A549 (cell line): ENCODE data around the gene TDRD1. TPM values are rescaled to one million over a fixed set of nuclear protein-coding genes. Genes with fewer than 3 reads are reported as not detected.

Experiments
- ATAC-seq, 2 experiments: fragments of 200-7000 bp in 1 of 2; fragments of >200 bp in 1 of 2; cut with Nextera tagmentation in 1 of 2; cut with Tn5 transposase in 1 of 2; 3 replicates each; pipeline versions ENCODE4 v1.8.0 to v1.9.1; 2018 to 2020; ENCODE audit warnings: mild to moderate bottlenecking in 1 of 2, moderate library complexity in 1 of 2
- CTCF ChIA-PET: fragments of 300-600 bp; sonication (Branson Sonifier 250); formaldehyde crosslinking; extraction: SDS; loops from one replicate; lab custom pipeline; 2021; ENCODE audit warnings: antibody characterized with exemption, inconsistent platforms; lab: Yijun Ruan, JAX
- POLR2A ChIA-PET: fragments of 350-600 bp; formaldehyde crosslinking; extraction: SDS; loops from one replicate; lab custom pipeline; 2021; ENCODE audit warnings: antibody characterized with exemption, inconsistent platforms; lab: Yijun Ruan, JAX
- DNase-seq, 2 experiments: peaks; one replicate each; pipeline versions ENCODE4 v3.0.0 to v3.0.0-alpha.2; 2011 to 2016; ENCODE audit warnings: low read depth in 1 of 2, low spot score in 1 of 2
- FAIRE-seq: peaks from 2 replicates; lab custom pipeline; 2011; peaks lifted over from hg19 to GRCh38; lab: Jason Lieb, UNC
- H3K27ac ChIP-seq, 2 experiments: fragments of >200 bp; sonication (Bioruptor Twin); formaldehyde crosslinking; 3 replicates each; pipeline ENCODE4 v1.5.1; 2016 to 2017
- H3K4me1 ChIP-seq: fragments of >200 bp; sonication (Bioruptor Twin); formaldehyde crosslinking; 3 replicates; pipeline ENCODE4 v1.6.1; 2016
- H3K4me2 ChIP-seq: fragments of >200 bp; sonication (Bioruptor Twin); formaldehyde crosslinking; 3 replicates; pipeline ENCODE4 v1.6.1; 2016
- H3K4me3 ChIP-seq: fragments of >200 bp; sonication (Bioruptor Twin); formaldehyde crosslinking; 3 replicates; pipeline ENCODE4 v1.5.1; 2016
- H3K9me3 ChIP-seq: fragments of >200 bp; sonication (Bioruptor Twin); formaldehyde crosslinking; 3 replicates; pipeline ENCODE4 v1.6.1; 2016
- BHLHE40 ChIP-seq: IDR thresholded peaks from 2 replicates; pipeline ENCODE4 v1.6.1; 2012; ENCODE audit warnings: low read depth, low read length, inconsistent platforms
- CBX2 ChIP-seq: fragments of 200-600 bp; sonication (generic); IDR thresholded peaks from 2 replicates; pipeline ENCODE4 v1.6.1; 2016; ENCODE audit warnings: low read depth, mild to moderate bottlenecking, borderline replicate concordance
- CBX8 ChIP-seq: fragments of 200-600 bp; sonication (generic); IDR thresholded peaks from 2 replicates; pipeline ENCODE4 v1.6.1; 2016
- CEBPB ChIP-seq, 2 experiments: fragments of >200 bp in 1 of 2; sonication (Bioruptor Twin) in 1 of 2; formaldehyde crosslinking in 1 of 2; IDR thresholded peaks; 2 replicates each; pipeline ENCODE4 v1.6.1; 2012 to 2016
- CHD4 ChIP-seq: fragments of 200-600 bp; sonication (generic); IDR thresholded peaks from 2 replicates; pipeline ENCODE4 v1.6.1; 2016; ENCODE audit warnings: antibody characterized with exemption, mild to moderate bottlenecking, borderline replicate concordance
- EHMT2 ChIP-seq: fragments of 200-600 bp; sonication (generic); IDR thresholded peaks from 2 replicates; pipeline ENCODE4 v1.6.1; 2016; ENCODE audit warnings: antibody characterized with exemption, low read depth, mild to moderate bottlenecking, moderate library complexity
- EP300 ChIP-seq, 2 experiments: fragments of >200 bp; sonication (Bioruptor Twin); formaldehyde crosslinking; IDR thresholded peaks; 2 replicates in 1 of 2; 3 replicates in 1 of 2; pipeline ENCODE4 v1.6.1; 2016 to 2017
- ESRRA ChIP-seq: fragments of 150-350 bp; IDR thresholded peaks from 2 replicates; pipeline ENCODE4 v1.6.1; 2014; ENCODE audit warnings: mild to moderate bottlenecking, low read length, borderline replicate concordance
- FOSL2 ChIP-seq, 2 experiments: fragments of 450-650 bp in 1 of 2; fragments of >200 bp in 1 of 2; sonication (Bioruptor Twin) in 1 of 2; formaldehyde crosslinking; IDR thresholded peaks; 2 replicates each; pipeline versions ENCODE4 v1.5.0 to v1.6.1; 2016 to 2020; ENCODE audit warnings: mild to moderate bottlenecking in 1 of 2, moderate library complexity in 1 of 2
- FOXS1 ChIP-seq: fragments of 250-450 bp; sonication (Bioruptor Pico); IDR thresholded peaks from 2 replicates; pipeline ENCODE4 v1.5.0; 2020; ENCODE audit warnings: mild to moderate bottlenecking, moderate library complexity
- GATA3 ChIP-seq: IDR thresholded peaks from 2 replicates; pipeline ENCODE4 v1.6.1; 2012; ENCODE audit warnings: borderline replicate concordance
- HDAC2 ChIP-seq: fragments of 200-600 bp; sonication (generic); IDR thresholded peaks from 2 replicates; pipeline ENCODE4 v1.6.1; 2016
- HOXB13 ChIP-seq: fragments of 250-450 bp; sonication (Bioruptor Pico); IDR thresholded peaks from 2 replicates; pipeline ENCODE4 v1.5.0; 2020; ENCODE audit warnings: low read depth, mild to moderate bottlenecking, moderate library complexity
- JUNB ChIP-seq: fragments of >200 bp; sonication (Bioruptor Twin); formaldehyde crosslinking; IDR thresholded peaks from 2 replicates; pipeline ENCODE4 v1.6.1; 2016
- KDM1A ChIP-seq: fragments of 200-600 bp; sonication (generic); IDR thresholded peaks from 2 replicates; pipeline ENCODE4 v1.6.1; 2016; ENCODE audit warnings: low read depth, mild to moderate bottlenecking
- KDM5A ChIP-seq: fragments of 200-600 bp; sonication (generic); IDR thresholded peaks from 2 replicates; pipeline ENCODE4 v1.6.1; 2016; ENCODE audit warnings: antibody characterized with exemption, mild to moderate bottlenecking
- MAFK ChIP-seq: fragments of 450-650 bp; IDR thresholded peaks from 2 replicates; pipeline ENCODE4 v1.6.1; 2014; ENCODE audit not compliant: partially characterized antibody
- MAX ChIP-seq: IDR thresholded peaks from 2 replicates; pipeline ENCODE4 v1.6.1; 2012
- MAZ ChIP-seq: fragments of 150-350 bp; IDR thresholded peaks from 2 replicates; pipeline ENCODE4 v1.6.1; 2014; ENCODE audit warnings: antibody characterized with exemption, low read depth, low read length, borderline replicate concordance
- MYC ChIP-seq: IDR thresholded peaks from 2 replicates; pipeline ENCODE4 v1.6.1; 2012; ENCODE audit warnings: mild to moderate bottlenecking, inconsistent platforms, low read length, improper control_type of control experiment, borderline replicate concordance
- POLR2AphosphoS2 ChIP-seq: conservative IDR thresholded peaks from 2 replicates; pipeline ENCODE4 v1.6.1; 2012; ENCODE audit warnings: low read length, improper control_type of control experiment, inconsistent platforms
- RAD21 ChIP-seq, 2 experiments: fragments of >200 bp in 1 of 2; sonication (Bioruptor Twin) in 1 of 2; formaldehyde crosslinking in 1 of 2; IDR thresholded peaks in 1 of 2; conservative IDR thresholded peaks in 1 of 2; 2 replicates in 1 of 2; 3 replicates in 1 of 2; pipeline ENCODE4 v1.6.1; 2012 to 2018; ENCODE audit warnings: inconsistent platforms in 1 of 2
- RCOR1 ChIP-seq: fragments of 150-350 bp; IDR thresholded peaks from 2 replicates; pipeline ENCODE4 v1.6.1; 2014; ENCODE audit warnings: antibody characterized with exemption, low read length, low read depth
- REST ChIP-seq: fragments of 200-600 bp; sonication (generic); IDR thresholded peaks from 2 replicates; pipeline ENCODE4 v1.6.1; 2016; ENCODE audit warnings: antibody characterized with exemption, mild to moderate bottlenecking, moderate library complexity
- RFX5 ChIP-seq: fragments of 450-650 bp; IDR thresholded peaks from 2 replicates; pipeline ENCODE4 v1.7.1; 2014; ENCODE audit warnings: antibody characterized with exemption, mild to moderate bottlenecking, moderate library complexity
- RNF2 ChIP-seq: fragments of 200-600 bp; sonication (generic); IDR thresholded peaks from 2 replicates; pipeline ENCODE4 v1.6.1; 2016; ENCODE audit warnings: low read depth, mild to moderate bottlenecking, antibody characterized with exemption, moderate library complexity, borderline replicate concordance
- SREBF2 ChIP-seq: fragments of 450-650 bp; IDR thresholded peaks from 2 replicates; pipeline ENCODE4 v1.6.1; 2014; ENCODE audit warnings: mild to moderate bottlenecking, moderate library complexity
- TFCP2L1 ChIP-seq: fragments of 250-450 bp; sonication (Bioruptor Pico); IDR thresholded peaks from 2 replicates; pipeline ENCODE4 v1.5.0; 2021; ENCODE audit warnings: mild to moderate bottlenecking
- USF2 ChIP-seq: fragments of 450-650 bp; IDR thresholded peaks from 2 replicates; pipeline ENCODE4 v1.6.1; 2014; ENCODE audit warnings: antibody characterized with exemption
- WGBS: methylation state at CpG from one replicate; pipeline ENCODE4 v1.1.6; 2017; ENCODE audit errors: missing lambda C conversion rate; 5-methylcytosine and 5-hydroxymethylcytosine counted together
- polyA plus RNA-seq, 4 experiments: library from polyadenylated mRNA; depleted of rRNA in 3 of 4; stranded (reverse); fragments of >200 nt; fragmentation: RNase III in 1 of 4; extraction: RNeasy Plus Mini Kit Qiagen cat#74134 plus additional on column Dnase treatment in 1 of 4; gene quantifications; 2 replicates in 3 of 4; 3 replicates in 1 of 4; pipeline ENCODE4 v1.2.3, GENCODE V29; 2011 to 2017
- TF ChIP-seq, protein P1 (sequence below): fragments of >200 bp; sonication (Bioruptor Twin); formaldehyde crosslinking; IDR thresholded peaks from 3 replicates; pipeline ENCODE4 v1.5.1; 2016
- TF ChIP-seq, protein P2 (sequence below): fragments of 250-450 bp; sonication (Bioruptor Pico); IDR thresholded peaks from 2 replicates; pipeline ENCODE4 v1.5.0; 2021; ENCODE audit warnings: mild to moderate bottlenecking, moderate library complexity, borderline replicate concordance
- TF ChIP-seq, protein P3 (sequence below): IDR thresholded peaks from 2 replicates; pipeline ENCODE4 v1.6.1; 2012; ENCODE audit warnings: low read depth, borderline replicate concordance

Gene TDRD1
- polyA plus RNA-seq, 2 of the 4 experiments (the other 2 are of a cell fraction) = not detected

GRCh38 chr10:114189700-114190099 is 10.5 kb downstream of the TDRD1 start:
- POLR2A ChIA-PET = no interaction called here
- H3K27ac ChIP-seq = no peak overlapping the region
- no peak for TF ChIP-seq MAZ
- no peak for TF ChIP-seq EP300 (IDR thresholded peaks at IDR 0.05)
- TF ChIP-seq CBX2 = no peak
- no peak for TF ChIP-seq HOXB13 (CRISPR knock-in tag)
- TF ChIP-seq USF2 = no peak
- TF ChIP-seq MAX = no peak
- no peak for TF ChIP-seq POLR2AphosphoS2
- no peak for TF ChIP-seq FOXS1 (CRISPR knock-in tag)
- no peak for TF ChIP-seq GATA3
- no peak for TF ChIP-seq RCOR1
- TF ChIP-seq RNF2 = no peak
- no peak for TF ChIP-seq JUNB
- no peak for TF ChIP-seq FOSL2 (IDR thresholded peaks at IDR 0.05)
- no peak for TF ChIP-seq FOSL2 (CRISPR knock-in tag; IDR thresholded peaks at IDR 0.05)
- no peak for TF ChIP-seq HDAC2
- TF ChIP-seq, protein P1, sequence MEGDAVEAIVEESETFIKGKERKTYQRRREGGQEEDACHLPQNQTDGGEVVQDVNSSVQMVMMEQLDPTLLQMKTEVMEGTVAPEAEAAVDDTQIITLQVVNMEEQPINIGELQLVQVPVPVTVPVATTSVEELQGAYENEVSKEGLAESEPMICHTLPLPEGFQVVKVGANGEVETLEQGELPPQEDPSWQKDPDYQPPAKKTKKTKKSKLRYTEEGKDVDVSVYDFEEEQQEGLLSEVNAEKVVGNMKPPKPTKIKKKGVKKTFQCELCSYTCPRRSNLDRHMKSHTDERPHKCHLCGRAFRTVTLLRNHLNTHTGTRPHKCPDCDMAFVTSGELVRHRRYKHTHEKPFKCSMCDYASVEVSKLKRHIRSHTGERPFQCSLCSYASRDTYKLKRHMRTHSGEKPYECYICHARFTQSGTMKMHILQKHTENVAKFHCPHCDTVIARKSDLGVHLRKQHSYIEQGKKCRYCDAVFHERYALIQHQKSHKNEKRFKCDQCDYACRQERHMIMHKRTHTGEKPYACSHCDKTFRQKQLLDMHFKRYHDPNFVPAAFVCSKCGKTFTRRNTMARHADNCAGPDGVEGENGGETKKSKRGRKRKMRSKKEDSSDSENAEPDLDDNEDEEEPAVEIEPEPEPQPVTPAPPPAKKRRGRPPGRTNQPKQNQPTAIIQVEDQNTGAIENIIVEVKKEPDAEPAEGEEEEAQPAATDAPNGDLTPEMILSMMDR = no peak
- TF ChIP-seq CEBPB (IDR thresholded peaks at IDR 0.05) = no peak
- TF ChIP-seq, all 56 proteins: peak for 0
- CTCF ChIA-PET = no interaction called here
- DNase-seq (no peak), FAIRE-seq (no peak), ATAC-seq (no peak)
- Histone ChIP-seq H3K4me3 (no peak overlapping the region), H3K4me2 (no peak overlapping the region), H3K4me1 (no peaks in the 10 kb centered on the region), H3K9me3 (no peaks in the 10 kb centered on the region)
- 80% methylated on average over 8 of the region's 8 CpGs for WGBS

- Histone ChIP-seq H3K9me3 (no peaks in the 10 kb centered on the region), H3K4me1 (no peaks in the 10 kb centered on the region), H3K27ac (no peak overlapping the region), H3K4me2 (no peak overlapping the region), H3K4me3 (no peak overlapping the region)
- 7% methylated on average over 2 of the region's 2 CpGs for whole genome bisulfite sequencing
- ATAC-seq (no peak), DNase-seq (no peak), FAIRE-seq (no peak)
- ChIA-PET POLR2A (no interaction called here), CTCF (no interaction called here)
- TF ChIP-seq ESRRA (no peak), KDM5A (no peak), POLR2AphosphoS2 (no peak), CHD4 (no peak), BHLHE40 (no peak), TFCP2L1 (no peak), REST (no peak), HOXB13 (CRISPR knock-in tag) (no peak), KDM1A (no peak), MYC (no peak), HDAC2 (no peak), CBX8 (no peak), RFX5 (no peak), RAD21 (conservative IDR thresholded peaks at IDR 0.05 in 1 of 2, IDR thresholded peaks at IDR 0.05 in 1 of 2) (no peak), EHMT2 (no peak), MAFK (no peak), SREBF2 (no peak)
- TF ChIP-seq, protein P2, sequence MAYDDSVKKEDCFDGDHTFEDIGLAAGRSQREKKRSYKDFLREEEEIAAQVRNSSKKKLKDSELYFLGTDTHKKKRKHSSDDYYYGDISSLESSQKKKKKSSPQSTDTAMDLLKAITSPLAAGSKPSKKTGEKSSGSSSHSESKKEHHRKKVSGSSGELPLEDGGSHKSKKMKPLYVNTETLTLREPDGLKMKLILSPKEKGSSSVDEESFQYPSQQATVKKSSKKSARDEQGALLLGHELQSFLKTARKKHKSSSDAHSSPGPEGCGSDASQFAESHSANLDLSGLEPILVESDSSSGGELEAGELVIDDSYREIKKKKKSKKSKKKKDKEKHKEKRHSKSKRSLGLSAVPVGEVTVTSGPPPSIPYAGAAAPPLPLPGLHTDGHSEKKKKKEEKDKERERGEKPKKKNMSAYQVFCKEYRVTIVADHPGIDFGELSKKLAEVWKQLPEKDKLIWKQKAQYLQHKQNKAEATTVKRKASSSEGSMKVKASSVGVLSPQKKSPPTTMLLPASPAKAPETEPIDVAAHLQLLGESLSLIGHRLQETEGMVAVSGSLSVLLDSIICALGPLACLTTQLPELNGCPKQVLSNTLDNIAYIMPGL (CRISPR knock-in tag) = no peak
- TF ChIP-seq, protein P3, sequence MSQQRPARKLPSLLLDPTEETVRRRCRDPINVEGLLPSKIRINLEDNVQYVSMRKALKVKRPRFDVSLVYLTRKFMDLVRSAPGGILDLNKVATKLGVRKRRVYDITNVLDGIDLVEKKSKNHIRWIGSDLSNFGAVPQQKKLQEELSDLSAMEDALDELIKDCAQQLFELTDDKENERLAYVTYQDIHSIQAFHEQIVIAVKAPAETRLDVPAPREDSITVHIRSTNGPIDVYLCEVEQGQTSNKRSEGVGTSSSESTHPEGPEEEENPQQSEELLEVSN = no peak
These were observed 15.9 kb downstream of the TDRD1 start for GRCh38 chr10:114195079-114195478.
